OCI-M2 (cell line): ENCODE data around the gene MAPK7.

Source experiments
- DNase-seq: peaks from one replicate; lab custom pipeline; 2025; ENCODE audit not compliant: unreplicated experiment; lab: John Stamatoyannopoulos, UW

Gene MAPK7

GRCh38 chr17:19414396-19415280, 36.3 kb downstream of the MAPK7 start:
- DNase-seq, result no peak

- no peak for DNase-seq
Observed at GRCh38 chr17:19415311-19415710, 37.0 kb downstream of the MAPK7 start.

- DNase-seq, result no peak
Observed at GRCh38 chr17:19415806-19416775, 37.8 kb downstream of the MAPK7 start.

GRCh38 chr17:19417611-19418010, 39.3 kb downstream of the MAPK7 start:
- no peak for DNase-seq

GRCh38 chr17:19418251-19418992, 40.1 kb downstream of the MAPK7 start:
- no peak for DNase-seq

- DNase-seq, result no peak
Observed at GRCh38 chr17:19421219-19421618, 42.9 kb downstream of the MAPK7 start.

- no peak for DNase-seq
Observed at GRCh38 chr17:19421926-19422325, 43.6 kb downstream of the MAPK7 start.

GRCh38 chr17:19424934-19425868, 46.9 kb downstream of the MAPK7 start:
- DNase-seq, result no peak

- DNase-seq, result no peak
Observed at GRCh38 chr17:19426631-19427030, 48.3 kb downstream of the MAPK7 start.

- no peak for DNase-seq
Observed at GRCh38 chr17:19431691-19432090, 53.4 kb downstream of the MAPK7 start.
